HepG2 (cell line): ENCODE data around the gene TRIM62. TPM values are rescaled to one million over a fixed set of nuclear protein-coding genes. Genes with fewer than 3 reads are reported as not detected.
A peak's percentile ranks its signal among the peaks of the same experiment; 100 is the strongest.

Experiments
- E2F2 ChIP-seq: sonication (generic); formaldehyde crosslinking; IDR thresholded peaks from 2 replicates; pipeline ENCODE4 v1.4.0; 2020; ENCODE audit warnings: missing genetic modification reagents, borderline replicate concordance
- ETV5 ChIP-seq: IDR thresholded peaks from 2 replicates; pipeline ENCODE4 v1.6.1; 2018; ENCODE audit warnings: missing biosample characterization, missing genetic modification reagents, inconsistent platforms, borderline replicate concordance
- HNF4A ChIP-seq: sonication (generic); formaldehyde crosslinking; IDR thresholded peaks from 2 replicates; pipeline ENCODE4 v1.4.0; 2020; ENCODE audit warnings: missing genetic modification reagents
- HNRNPUL1 ChIP-seq: fragments of 200-400 bp; formaldehyde crosslinking; IDR thresholded peaks from 2 replicates; pipeline ENCODE4 v1.6.1; 2017; ENCODE audit warnings: low read depth, mild to moderate bottlenecking, low read length, moderate library complexity
- MATR3 ChIP-seq: sonication (generic); formaldehyde crosslinking; IDR thresholded peaks from 2 replicates; pipeline ENCODE4 v1.4.0; 2020; ENCODE audit warnings: missing genetic modification reagents
- MTA3 ChIP-seq: sonication (generic); formaldehyde crosslinking; IDR thresholded peaks from 2 replicates; pipeline ENCODE4 v1.4.0; 2020; ENCODE audit warnings: missing genetic modification reagents
- POLR2G ChIP-seq: fragments of 200-400 bp; formaldehyde crosslinking; IDR thresholded peaks from 2 replicates; pipeline ENCODE4 v1.6.1; 2018; ENCODE audit warnings: mild to moderate bottlenecking, low read depth, low read length, moderate library complexity
- PRDM10 ChIP-seq: sonication (generic); formaldehyde crosslinking; IDR thresholded peaks from 2 replicates; pipeline ENCODE4 v1.4.0; 2020; ENCODE audit warnings: low read depth, missing genetic modification reagents
- RAD21 ChIP-seq: fragments of 450-650 bp; formaldehyde crosslinking; IDR thresholded peaks from 2 replicates; pipeline ENCODE4 v1.5.0; 2020; ENCODE audit warnings: mild to moderate bottlenecking
- REL ChIP-seq: sonication (generic); formaldehyde crosslinking; conservative IDR thresholded peaks from 2 replicates; pipeline ENCODE4 v1.8.0; 2022; ENCODE audit warnings: mild to moderate bottlenecking, missing genetic modification reagents, moderate library complexity
- SNAPC2 ChIP-seq: sonication (generic); formaldehyde crosslinking; IDR thresholded peaks from 2 replicates; pipeline ENCODE4 v1.8.1; 2022; ENCODE audit warnings: mild to moderate bottlenecking, missing genetic modification reagents
- WIZ ChIP-seq: sonication (generic); formaldehyde crosslinking; IDR thresholded peaks from 2 replicates; pipeline ENCODE4 v1.5.1; 2020; ENCODE audit warnings: mild to moderate bottlenecking, missing genetic modification reagents
- YEATS4 ChIP-seq: sonication (generic); formaldehyde crosslinking; IDR thresholded peaks from 2 replicates; pipeline ENCODE4 v1.4.0; 2020; ENCODE audit warnings: missing genetic modification reagents, borderline replicate concordance
- ZC3H13 ChIP-seq: sonication (generic); formaldehyde crosslinking; IDR thresholded peaks from 2 replicates; pipeline ENCODE4 v1.8.1; 2023; ENCODE audit warnings: mild to moderate bottlenecking, missing genetic modification reagents, moderate library complexity
- ZFP90 ChIP-seq: sonication (generic); formaldehyde crosslinking; IDR thresholded peaks from 2 replicates; pipeline ENCODE4 v1.8.0; 2022; ENCODE audit warnings: missing genetic modification reagents, mild to moderate bottlenecking, inconsistent platforms, borderline replicate concordance
- ZNF138 ChIP-seq: sonication (generic); formaldehyde crosslinking; IDR thresholded peaks from 2 replicates; pipeline ENCODE4 v1.5.0; 2020; ENCODE audit warnings: mild to moderate bottlenecking, low read depth, missing genetic modification reagents
- ZNF263 ChIP-seq: sonication (generic); formaldehyde crosslinking; IDR thresholded peaks from 2 replicates; pipeline ENCODE4 v1.4.0; 2020; ENCODE audit warnings: missing genetic modification reagents
- ZNF432 ChIP-seq: sonication (generic); formaldehyde crosslinking; IDR thresholded peaks from 2 replicates; pipeline ENCODE4 v1.5.0; 2020; ENCODE audit warnings: missing genetic modification reagents, mild to moderate bottlenecking, borderline replicate concordance
- ZNF530 ChIP-seq: sonication (generic); formaldehyde crosslinking; IDR thresholded peaks from 2 replicates; pipeline ENCODE4 v1.5.0; 2020; ENCODE audit warnings: low read depth, mild to moderate bottlenecking, missing genetic modification reagents
- ZNF615 ChIP-seq: sonication (generic); formaldehyde crosslinking; IDR thresholded peaks from 2 replicates; pipeline ENCODE4 v1.5.0; 2020; ENCODE audit warnings: mild to moderate bottlenecking, missing genetic modification reagents, borderline replicate concordance
- ZNF772 ChIP-seq: sonication (generic); formaldehyde crosslinking; IDR thresholded peaks from 2 replicates; pipeline ENCODE4 v1.5.0; 2020; ENCODE audit warnings: mild to moderate bottlenecking, missing genetic modification reagents
- polyA plus RNA-seq, 8 experiments: library from polyadenylated mRNA; depleted of rRNA in 3 of 8; stranded (reverse) in 7 of 8; unstranded in 1 of 8; fragments of >200 nt; fragmentation: Illumina TruSeq in 4 of 8; extraction: Trizol in 4 of 8; gene quantifications; 2 replicates each; pipeline versions ENCODE4 v1.2.1 to v1.2.3, GENCODE V29; 2011 to 2016; ENCODE audit warnings: low read depth in 4 of 8, missing spikeins in 1 of 8, mixed read lengths in 1 of 8; ENCODE audit not compliant: insufficient read depth in 1 of 8
- total RNA-seq, 5 experiments: library from RNA; depleted of rRNA; stranded (reverse); fragments of >200 nt; fragmentation: Illumina TruSeq; extraction: Trizol; gene quantifications; 2 replicates each; pipeline ENCODE4 v1.2.3, GENCODE V29; 2016; ENCODE audit warnings: low read depth in 1 of 5
- TF ChIP-seq, protein P1 (sequence below): sonication (generic); formaldehyde crosslinking; IDR thresholded peaks from 2 replicates; pipeline ENCODE4 v1.5.0; 2020; ENCODE audit warnings: mild to moderate bottlenecking, missing genetic modification reagents

Gene TRIM62
- total and polyA plus RNA-seq, 2 of the 13 experiments (the other 11 are each of a cell fraction or from before 2014, with no cell fraction given) = 0.53 to 0.57 TPM

DNA sequence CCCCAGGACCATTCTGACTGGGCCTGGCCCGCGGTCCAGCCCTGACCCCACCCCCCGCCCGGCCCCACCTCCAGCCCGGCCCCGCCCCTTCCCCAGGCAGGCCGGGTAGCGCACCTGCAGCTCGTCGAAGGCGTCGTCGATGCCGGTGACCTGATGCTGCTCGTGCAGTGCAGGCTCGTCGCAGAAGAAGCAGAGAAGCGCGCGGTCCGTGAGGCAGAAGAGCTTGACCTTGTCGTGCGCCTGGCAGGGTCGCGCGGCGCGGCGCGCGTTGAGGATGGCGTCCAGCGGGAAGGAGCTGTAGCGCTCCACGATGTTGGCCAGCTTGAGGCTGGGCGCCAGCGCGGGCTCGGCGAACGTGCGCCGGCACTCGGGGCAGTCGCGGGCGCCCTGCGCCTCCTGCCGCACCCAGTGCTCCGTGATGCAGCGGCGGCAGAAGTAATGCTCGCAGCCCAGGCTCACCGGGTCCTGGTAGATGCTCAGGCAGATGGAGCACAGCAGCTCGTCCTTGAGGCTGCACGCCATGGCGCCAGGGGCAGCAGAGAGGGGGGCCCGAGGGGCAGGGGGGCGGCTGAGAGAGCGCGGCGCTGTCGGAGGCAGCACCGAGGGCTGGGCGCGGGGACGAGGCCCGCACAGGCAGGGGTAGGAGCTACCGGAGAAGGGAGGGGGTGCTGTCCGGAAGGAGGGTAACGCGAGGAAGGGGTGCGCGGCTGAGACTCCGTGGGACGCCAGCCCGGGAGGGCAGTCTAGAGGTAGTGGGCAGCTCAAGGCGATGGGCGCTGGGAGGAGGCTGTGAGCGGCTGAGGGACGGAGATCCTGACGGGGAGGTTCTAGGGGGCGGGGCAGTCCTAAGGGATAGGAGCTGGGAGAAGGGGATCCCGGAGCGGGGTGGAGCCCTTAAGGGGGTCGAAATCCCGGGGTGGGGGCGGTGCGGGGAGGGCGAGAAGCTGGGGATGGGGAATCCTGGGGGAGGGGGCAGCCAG lies 642 bp downstream of the TRIM62 start (continued):
- 0 out of 2 replicates have a peak, but pooled peaks have one; percentile 25 for TF ChIP-seq ZNF138 (CRISPR knock-in tag)
- TF ChIP-seq ZNF772 (CRISPR knock-in tag) = peak; percentile 81; the same call in 1 of the 2 replicates
- TF ChIP-seq, protein P1, sequence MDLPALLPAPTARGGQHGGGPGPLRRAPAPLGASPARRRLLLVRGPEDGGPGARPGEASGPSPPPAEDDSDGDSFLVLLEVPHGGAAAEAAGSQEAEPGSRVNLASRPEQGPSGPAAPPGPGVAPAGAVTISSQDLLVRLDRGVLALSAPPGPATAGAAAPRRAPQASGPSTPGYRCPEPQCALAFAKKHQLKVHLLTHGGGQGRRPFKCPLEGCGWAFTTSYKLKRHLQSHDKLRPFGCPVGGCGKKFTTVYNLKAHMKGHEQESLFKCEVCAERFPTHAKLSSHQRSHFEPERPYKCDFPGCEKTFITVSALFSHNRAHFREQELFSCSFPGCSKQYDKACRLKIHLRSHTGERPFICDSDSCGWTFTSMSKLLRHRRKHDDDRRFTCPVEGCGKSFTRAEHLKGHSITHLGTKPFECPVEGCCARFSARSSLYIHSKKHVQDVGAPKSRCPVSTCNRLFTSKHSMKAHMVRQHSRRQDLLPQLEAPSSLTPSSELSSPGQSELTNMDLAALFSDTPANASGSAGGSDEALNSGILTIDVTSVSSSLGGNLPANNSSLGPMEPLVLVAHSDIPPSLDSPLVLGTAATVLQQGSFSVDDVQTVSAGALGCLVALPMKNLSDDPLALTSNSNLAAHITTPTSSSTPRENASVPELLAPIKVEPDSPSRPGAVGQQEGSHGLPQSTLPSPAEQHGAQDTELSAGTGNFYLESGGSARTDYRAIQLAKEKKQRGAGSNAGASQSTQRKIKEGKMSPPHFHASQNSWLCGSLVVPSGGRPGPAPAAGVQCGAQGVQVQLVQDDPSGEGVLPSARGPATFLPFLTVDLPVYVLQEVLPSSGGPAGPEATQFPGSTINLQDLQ = no peak
- no peak for TF ChIP-seq ZNF615
- TF ChIP-seq ZNF432 (CRISPR knock-in tag) = no peak
- no peak for TF ChIP-seq POLR2G
- TF ChIP-seq ZNF530 = no peak
- no peak for TF ChIP-seq PRDM10 (CRISPR knock-in tag)
- no peak for TF ChIP-seq ZC3H13 (CRISPR knock-in tag)
- no peak for TF ChIP-seq HNRNPUL1
- TF ChIP-seq ETV5 (CRISPR knock-in tag) = no peak
- TF ChIP-seq RAD21 (CRISPR knock-in tag) = peak; percentile 21; the same call in 1 of the 2 replicates
- TF ChIP-seq E2F2 (CRISPR knock-in tag) = no peak
- TF ChIP-seq SNAPC2 (CRISPR knock-in tag) = no peak
- TF ChIP-seq MATR3 (CRISPR knock-in tag) = no peak
- TF ChIP-seq ZFP90 (CRISPR knock-in tag) = no peak
- no peak for TF ChIP-seq HNF4A
- peak; percentile 85 for TF ChIP-seq ZNF263 (CRISPR knock-in tag)
- no peak for TF ChIP-seq MTA3 (CRISPR knock-in tag)
- TF ChIP-seq YEATS4 (CRISPR knock-in tag) = peak; percentile 43; the same call in 1 of the 2 replicates
- TF ChIP-seq REL (CRISPR knock-in tag) = peak; percentile 79; the same call in 1 of the 2 replicates
- TF ChIP-seq WIZ (CRISPR knock-in tag) = no peak
